IMR-90 (cell line): ENCODE measurements around the gene PYCR2. TPM values are rescaled to one million over a fixed set of nuclear protein-coding genes. Genes with fewer than 3 reads are reported as not detected.

Source experiments
- ATAC-seq: fragments of 200-7000 bp; cut with Tn5 transposase; 2 replicates; pipeline ENCODE4 v1.9.1; 2020; ENCODE audit warnings: low read depth, mild to moderate bottlenecking, moderate library complexity
- BruUV-seq: library from RNA; stranded (reverse); fragments of 400-500 nt; replicated peaks from 2 replicates; lab custom pipeline; 2021; lab: Mats Ljungman, UMichigan
- CTCF ChIA-PET: fragments of 300-600 bp; formaldehyde crosslinking; extraction: SDS; loops from one replicate; lab custom pipeline; 2021; ENCODE audit warnings: antibody characterized with exemption; lab: Yijun Ruan, JAX
- POLR2A ChIA-PET: fragments of 300-600 bp; sonication (Branson Sonifier 250); formaldehyde crosslinking; loops from one replicate; lab custom pipeline; 2022; ENCODE audit warnings: antibody characterized with exemption; ENCODE audit not compliant: unreplicated experiment; lab: Charles Lee
- DNase-seq: peaks from one replicate; pipeline ENCODE4 v3.0.0; 2013
- H2AFZ ChIP-seq: replicated peaks from 2 replicates; pipeline ENCODE3; 2013; ENCODE audit warnings: low read length, mild to moderate bottlenecking; ENCODE audit not compliant: poor library complexity
- H2AK5ac ChIP-seq: 2 replicates; pipeline ENCODE4 v1.6.1; 2013; ENCODE audit warnings: low read depth, low read length, inconsistent platforms
- H2AK9ac ChIP-seq: replicated peaks from 2 replicates; pipeline ENCODE3; 2013; ENCODE audit warnings: mild to moderate bottlenecking, low read depth, low read length, moderate library complexity; ENCODE audit not compliant: poor library complexity
- H2BK120ac ChIP-seq: 2 replicates; pipeline ENCODE4 v1.6.1; 2013; ENCODE audit warnings: low read depth, low read length, inconsistent platforms
- H2BK15ac ChIP-seq: 3 replicates; pipeline ENCODE4 v1.6.1; 2013; ENCODE audit warnings: low read depth, low read length, inconsistent platforms
- H2BK20ac ChIP-seq: 2 replicates; pipeline ENCODE4 v1.6.1; 2013; ENCODE audit warnings: low read depth, mild to moderate bottlenecking, inconsistent platforms, low read length, moderate library complexity
- H2BK5ac ChIP-seq: 2 replicates; pipeline ENCODE4 v1.6.1; 2013; ENCODE audit warnings: mild to moderate bottlenecking, low read depth, low read length, inconsistent platforms; ENCODE audit not compliant: poor library complexity, severe bottlenecking
- H3K14ac ChIP-seq: replicated peaks from 2 replicates; pipeline ENCODE4 v1.6.1; 2013; ENCODE audit warnings: low read depth, low read length, inconsistent platforms
- H3K18ac ChIP-seq: 2 replicates; pipeline ENCODE4 v1.6.1; 2013; ENCODE audit warnings: low read depth, low read length, control low read depth
- H3K23ac ChIP-seq: 2 replicates; pipeline ENCODE4 v1.6.1; 2013; ENCODE audit warnings: low read depth, low read length, inconsistent platforms
- H3K27ac ChIP-seq: 2 replicates; pipeline ENCODE4 v1.5.1; 2013; ENCODE audit warnings: mild to moderate bottlenecking, control low read depth, low read length; ENCODE audit not compliant: insufficient read depth
- H3K27me3 ChIP-seq: 2 replicates; pipeline ENCODE4 v1.6.1; 2013; ENCODE audit warnings: low read length; ENCODE audit not compliant: control insufficient read depth, insufficient read depth
- H3K36me3 ChIP-seq: 2 replicates; pipeline ENCODE4 v1.6.1; 2013; ENCODE audit warnings: low read length, mixed read lengths; ENCODE audit not compliant: control insufficient read depth, insufficient read depth
- H3K4ac ChIP-seq: 2 replicates; pipeline ENCODE4 v1.6.1; 2013; ENCODE audit warnings: low read depth, low read length, inconsistent platforms
- H3K4me1 ChIP-seq: 2 replicates; pipeline ENCODE4 v1.6.1; 2013; ENCODE audit warnings: low read length, mixed read lengths; ENCODE audit not compliant: control insufficient read depth, insufficient read depth
- H3K4me2 ChIP-seq: 2 replicates; pipeline ENCODE4 v1.6.1; 2013; ENCODE audit warnings: low read depth, mild to moderate bottlenecking, control low read depth, low read length, moderate library complexity
- H3K4me3 ChIP-seq: 2 replicates; pipeline ENCODE4 v1.5.1; 2013; ENCODE audit warnings: low read depth, mild to moderate bottlenecking, control low read depth, low read length, moderate library complexity; ENCODE audit not compliant: insufficient read depth
- H3K56ac ChIP-seq: 2 replicates; pipeline ENCODE4 v1.6.1; 2013; ENCODE audit warnings: low read length, inconsistent platforms; ENCODE audit not compliant: insufficient read depth; ENCODE audit errors: extremely low read depth
- H3K79me1 ChIP-seq, 2 experiments: 2 replicates each; pipeline ENCODE4 v1.6.1; 2013; ENCODE audit warnings: low read length in 2 of 2, inconsistent platforms in 1 of 2, low read depth in 1 of 2
- H3K9ac ChIP-seq: 2 replicates; pipeline ENCODE4 v1.6.1; 2013; ENCODE audit warnings: low read depth, low read length, control low read depth
- H3K9me1 ChIP-seq: 2 replicates; pipeline ENCODE4 v1.6.1; 2013; ENCODE audit warnings: low read length, inconsistent platforms; ENCODE audit not compliant: insufficient read depth
- H3K9me3 ChIP-seq: 2 replicates; pipeline ENCODE4 v1.6.1; 2013; ENCODE audit warnings: low read length; ENCODE audit not compliant: control insufficient read depth, insufficient read depth
- H4K20me1 ChIP-seq: 2 replicates; pipeline ENCODE4 v1.6.1; 2013; ENCODE audit warnings: low read length, inconsistent platforms; ENCODE audit not compliant: insufficient read depth
- H4K5ac ChIP-seq: 2 replicates; pipeline ENCODE4 v1.6.1; 2013; ENCODE audit warnings: mild to moderate bottlenecking, low read depth, low read length, control low read depth
- H4K8ac ChIP-seq, 2 experiments: 2 replicates each; pipeline ENCODE4 v1.6.1; 2013; ENCODE audit warnings: low read depth in 2 of 2, low read length in 2 of 2, control low read depth in 1 of 2, inconsistent platforms in 1 of 2
- H4K91ac ChIP-seq: 2 replicates; pipeline ENCODE4 v1.6.1; 2013; ENCODE audit warnings: low read depth, low read length, inconsistent platforms; ENCODE audit not compliant: insufficient read depth
- BHLHE40 ChIP-seq: fragments of 150-350 bp; IDR thresholded peaks from 2 replicates; pipeline ENCODE4 v1.6.1; 2016; ENCODE audit warnings: mild to moderate bottlenecking, low read depth, low read length
- CEBPB ChIP-seq: IDR thresholded peaks from 2 replicates; pipeline ENCODE4 v1.6.1; 2012; ENCODE audit warnings: low read depth, low read length, improper control_type of control experiment
- CHD1 ChIP-seq: IDR thresholded peaks from 2 replicates; pipeline ENCODE4 v1.6.1; 2012; ENCODE audit warnings: low read depth, low read length, improper control_type of control experiment
- CTCF ChIP-seq: conservative IDR thresholded peaks from 2 replicates; pipeline ENCODE4 v1.5.1; 2012; ENCODE audit warnings: mild to moderate bottlenecking, low read depth, low read length, improper control_type of control experiment
- ELK1 ChIP-seq: fragments of 150-350 bp; IDR thresholded peaks from 2 replicates; pipeline ENCODE4 v1.6.1; 2016; ENCODE audit warnings: low read depth, mild to moderate bottlenecking, low read length, moderate library complexity, borderline replicate concordance
- FOS ChIP-seq: fragments of 150-350 bp; IDR thresholded peaks from 2 replicates; pipeline ENCODE4 v1.6.1; 2016; ENCODE audit warnings: low read depth, low read length
- MAFK ChIP-seq: IDR thresholded peaks from 2 replicates; pipeline ENCODE4 v1.6.1; 2012; ENCODE audit warnings: low read depth, low read length, improper control_type of control experiment
- MAZ ChIP-seq: IDR thresholded peaks from 2 replicates; pipeline ENCODE4 v1.6.1; 2012; ENCODE audit warnings: low read depth, mild to moderate bottlenecking, low read length, improper control_type of control experiment, moderate library complexity, borderline replicate concordance
- MXI1 ChIP-seq: IDR thresholded peaks from 2 replicates; pipeline ENCODE4 v1.6.1; 2012; ENCODE audit warnings: low read depth, mild to moderate bottlenecking, low read length, moderate library complexity, borderline replicate concordance
- NFE2L2 ChIP-seq: fragments of 150-350 bp; IDR thresholded peaks from 2 replicates; pipeline ENCODE4 v1.6.1; 2016; ENCODE audit warnings: low read depth, mild to moderate bottlenecking, low read length
- POLR2A ChIP-seq: IDR thresholded peaks from 2 replicates; pipeline ENCODE4 v1.6.1; 2012; ENCODE audit warnings: mild to moderate bottlenecking, low read depth, low read length
- RAD21 ChIP-seq: IDR thresholded peaks from 2 replicates; pipeline ENCODE4 v1.6.1; 2012; ENCODE audit warnings: low read length, improper control_type of control experiment
- RCOR1 ChIP-seq: IDR thresholded peaks from 2 replicates; pipeline ENCODE4 v1.6.1; 2012; ENCODE audit warnings: mild to moderate bottlenecking, low read length, improper control_type of control experiment; ENCODE audit not compliant: insufficient replicate concordance
- RFX5 ChIP-seq: IDR thresholded peaks from 2 replicates; pipeline ENCODE4 v1.8.0; 2012; ENCODE audit warnings: low read depth, mild to moderate bottlenecking, low read length, moderate library complexity
- SMC3 ChIP-seq: fragments of 150-350 bp; IDR thresholded peaks from 2 replicates; pipeline ENCODE4 v1.6.1; 2016; ENCODE audit warnings: low read depth, mild to moderate bottlenecking, antibody characterized with exemption, low read length, moderate library complexity
- USF2 ChIP-seq: fragments of 150-350 bp; IDR thresholded peaks from 2 replicates; pipeline ENCODE4 v1.6.1; 2017; ENCODE audit warnings: mild to moderate bottlenecking, antibody characterized with exemption, low read length, low read depth
- WGBS, 2 experiments: methylation state at CpG; one replicate each; pipeline versions ENCODE4 v1.1.5 to v1.1.7; 2013; ENCODE audit warnings: missing lambda C conversion rate in 2 of 2; ENCODE audit not compliant: insufficient read length in 1 of 2; ENCODE audit errors: extremely low coverage in 2 of 2; 5-methylcytosine and 5-hydroxymethylcytosine counted together
- dilution Hi-C: fragments of 300-500 bp; cut with HindIII; formaldehyde crosslinking; loops from one replicate; pipeline ENCODE4 v1.14.3; 2018; ENCODE audit warnings: low sequenced_read_pairs; ENCODE audit not compliant: unreplicated experiment
- in situ Hi-C: fragments of 300-500 bp; cut with MboI; formaldehyde crosslinking; loops from 3 replicates; pipeline ENCODE4 v1.14.3; 2019; ENCODE audit warnings: low sequenced_read_pairs, inconsistent platforms, mixed read lengths
- intact Hi-C: fragments of 100-400 bp; cut with micrococcal nuclease; formaldehyde crosslinking; loops from 2 replicates; pipeline ENCODE4 v1.10.0; 2022
- polyA plus RNA-seq, 3 experiments: library from polyadenylated mRNA; depleted of rRNA; stranded (reverse); fragments of >200 nt; gene quantifications; 2 replicates each; pipeline ENCODE4 v1.2.3, GENCODE V29; 2012; ENCODE audit warnings: low replicate concordance in 1 of 3
- total RNA-seq: library from RNA; depleted of rRNA; stranded (reverse); fragments of >200 nt; gene quantifications from 2 replicates; pipeline ENCODE4 v1.2.3, GENCODE V29; 2012

The PYCR2 gene
- total and polyA plus RNA-seq, 2 of the 4 experiments (the other 2 are of a cell fraction), result 34.4 to 68.1 TPM

- BruUV-seq, result no TSS peak
- H4K20me1 ChIP-seq, result no peaks in the 10 kb centered on the region
- H3K4me3 ChIP-seq, result no peak overlapping the region
- POLR2A ChIA-PET, result no interaction called here
- H2AFZ ChIP-seq, result no peak overlapping the region
- H3K79me1 ChIP-seq, result no peaks in the 10 kb centered on the region
- H3K4me1 ChIP-seq, result no peaks in the 10 kb centered on the region
- H2AK5ac ChIP-seq, result no peak overlapping the region
- TF ChIP-seq CHD1 (no peak), RCOR1 (no peak), SMC3 (no peak), BHLHE40 (no peak), MAFK (no peak), USF2 (no peak), NFE2L2 (no peak), CTCF (no peak), MAZ (no peak), CEBPB (no peak), MXI1 (no peak), RFX5 (no peak), POLR2A (no peak), FOS (no peak), ELK1 (no peak), RAD21 (no peak)
- dilution Hi-C loops, result no loop called here
- H3K4me2 ChIP-seq, result no peak overlapping the region
- H2BK20ac ChIP-seq, result no peak overlapping the region
- 82% methylated on average over 3 of the region's 5 CpGs; no CpG with 5 or more reads in 1 of the 2 experiments for WGBS, 2 experiments
- H3K27ac ChIP-seq, result no peak overlapping the region
- H3K27me3 ChIP-seq, result no peaks in the 10 kb centered on the region
- H3K4ac ChIP-seq, result no peak overlapping the region
- ATAC-seq, result no peak
- no peak overlapping the region for H4K91ac ChIP-seq
- no peaks in the 10 kb centered on the region for H3K9me1 ChIP-seq
- H3K23ac ChIP-seq, result no peak overlapping the region
- no peak for DNase-seq
- H3K9ac ChIP-seq, result no peak overlapping the region
- H3K14ac ChIP-seq, result no peak overlapping the region
- no peak overlapping the region for H3K18ac ChIP-seq
- H4K8ac ChIP-seq, result no peak overlapping the region
- H3K36me3 ChIP-seq, result no peaks in the 10 kb centered on the region
- no peak overlapping the region for H2BK5ac ChIP-seq
- H4K5ac ChIP-seq, result no peak overlapping the region
- intact Hi-C loops, result no loop called here
- H2BK15ac ChIP-seq, result no peak overlapping the region
- H3K56ac ChIP-seq, result no peak overlapping the region
- H2BK120ac ChIP-seq, result no peak overlapping the region
- CTCF ChIA-PET, result no interaction called here
- no peak overlapping the region for H2AK9ac ChIP-seq
- in situ Hi-C loops, result no loop called here
- no peaks in the 10 kb centered on the region for H3K9me3 ChIP-seq
Observed at GRCh38 chr1:225965231-225965630, 41.2 kb upstream of the PYCR2 start.
